Astrocyte (in vitro differentiated cells and primary cell): ENCODE measurements around the gene C16orf86.

Experiments
- EZH2 ChIP-seq: IDR thresholded peaks from 2 replicates; pipeline ENCODE4 v1.6.1; 2012; ENCODE audit warnings: mild to moderate bottlenecking, low read length, inconsistent platforms; ENCODE audit not compliant: insufficient read depth
- TF ChIP-seq, protein P1 (sequence below): IDR thresholded peaks from 2 replicates; pipeline ENCODE4 v1.5.1; 2011; ENCODE audit warnings: low read depth, mild to moderate bottlenecking, inconsistent platforms, low read length, moderate library complexity; ENCODE audit not compliant: insufficient read depth

GRCh38 chr16:67647111-67647651 is 19.4 kb upstream of the C16orf86 start:
- TF ChIP-seq, protein P1, sequence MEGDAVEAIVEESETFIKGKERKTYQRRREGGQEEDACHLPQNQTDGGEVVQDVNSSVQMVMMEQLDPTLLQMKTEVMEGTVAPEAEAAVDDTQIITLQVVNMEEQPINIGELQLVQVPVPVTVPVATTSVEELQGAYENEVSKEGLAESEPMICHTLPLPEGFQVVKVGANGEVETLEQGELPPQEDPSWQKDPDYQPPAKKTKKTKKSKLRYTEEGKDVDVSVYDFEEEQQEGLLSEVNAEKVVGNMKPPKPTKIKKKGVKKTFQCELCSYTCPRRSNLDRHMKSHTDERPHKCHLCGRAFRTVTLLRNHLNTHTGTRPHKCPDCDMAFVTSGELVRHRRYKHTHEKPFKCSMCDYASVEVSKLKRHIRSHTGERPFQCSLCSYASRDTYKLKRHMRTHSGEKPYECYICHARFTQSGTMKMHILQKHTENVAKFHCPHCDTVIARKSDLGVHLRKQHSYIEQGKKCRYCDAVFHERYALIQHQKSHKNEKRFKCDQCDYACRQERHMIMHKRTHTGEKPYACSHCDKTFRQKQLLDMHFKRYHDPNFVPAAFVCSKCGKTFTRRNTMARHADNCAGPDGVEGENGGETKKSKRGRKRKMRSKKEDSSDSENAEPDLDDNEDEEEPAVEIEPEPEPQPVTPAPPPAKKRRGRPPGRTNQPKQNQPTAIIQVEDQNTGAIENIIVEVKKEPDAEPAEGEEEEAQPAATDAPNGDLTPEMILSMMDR, result no peak
- no peak for TF ChIP-seq EZH2
